Measurements from ENCODE around the gene DIS3L2. TPM values are rescaled to one million over a fixed set of nuclear protein-coding genes. Genes with fewer than 3 reads are reported as not detected.

The DIS3L2 gene
- total RNA-seq, 1 donor from 2014 or later: 17.0 TPM

DNA sequence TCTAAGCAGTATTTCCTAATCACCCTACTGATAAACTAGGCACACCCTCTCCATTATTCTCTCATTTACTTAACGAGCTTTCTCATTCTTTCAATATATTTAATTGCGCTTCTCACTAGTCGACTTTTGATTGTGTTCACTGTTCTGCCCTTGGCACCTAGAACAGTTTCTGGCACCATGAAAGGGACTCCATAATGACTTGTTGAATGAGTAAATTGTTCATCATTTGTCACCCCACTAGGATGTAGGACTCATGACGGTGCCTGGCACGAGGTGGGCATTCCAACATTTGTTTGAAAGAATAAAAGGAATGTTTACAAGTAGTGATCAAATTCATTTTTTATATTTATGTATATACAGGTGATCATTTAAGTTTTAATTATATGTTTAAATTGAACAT, 123.7 kb downstream of the DIS3L2 start:
- Histone ChIP-seq H3K27me3 (ENCODE audit: low read depth) (no peaks in the 10 kb centered on the region), H3K9me3 (replicated peaks) (no peaks in the 10 kb centered on the region), H3K27ac (replicated peaks) (no peak overlapping the region), H3K36me3 (peaks cover 14% of the 10 kb centered on the region), H3K4me3 (no peak overlapping the region), H3K4me1 (peaks cover 9% of the 10 kb centered on the region)
- no peak for DNase-seq
- intact Hi-C loops (cut with micrococcal nuclease): no loop called here
- TF ChIP-seq CTCF (IDR thresholded peaks at IDR 0.05; ENCODE audit: borderline replicate concordance): no peak

DNA sequence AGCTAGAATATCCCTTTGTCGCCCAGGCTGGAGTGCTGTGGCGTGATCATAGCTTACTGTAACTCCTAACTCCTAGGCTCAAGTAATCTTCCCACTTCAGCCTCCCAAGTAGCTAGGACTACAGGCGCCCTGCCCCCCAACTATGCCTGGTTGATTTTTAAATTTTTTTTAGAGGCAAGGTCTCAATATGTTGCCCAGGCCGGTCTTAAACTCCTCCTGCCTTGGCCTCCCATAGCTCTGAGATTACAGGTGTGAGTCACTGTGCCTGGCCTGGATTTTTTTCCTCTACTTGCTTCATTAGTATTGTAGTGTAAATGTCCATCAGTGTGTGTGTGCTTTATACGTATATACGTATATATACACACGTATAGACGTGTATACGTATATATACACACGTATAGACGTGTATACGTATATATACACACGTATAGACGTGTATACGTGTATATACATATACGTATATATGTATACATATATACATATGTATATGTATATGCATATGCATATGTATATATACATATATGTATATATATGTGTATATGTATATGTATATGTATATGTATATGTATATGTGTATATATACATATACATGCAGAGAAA, 124.4 kb downstream of the DIS3L2 start:
- Histone ChIP-seq H3K9me3 (replicated peaks) (no peaks in the 10 kb centered on the region), H3K4me1 (peaks cover 9% of the 10 kb centered on the region), H3K27me3 (ENCODE audit: low read depth) (no peaks in the 10 kb centered on the region), H3K4me3 (no peak overlapping the region), H3K36me3 (peaks cover 14% of the 10 kb centered on the region), H3K27ac (replicated peaks) (no peak overlapping the region)
- TF ChIP-seq CTCF (IDR thresholded peaks at IDR 0.05; ENCODE audit: borderline replicate concordance): no peak
- intact Hi-C loops (cut with micrococcal nuclease): no loop called here
- DNase-seq: no peak

GRCh38 chr2:232088771-232089170, 127.3 kb downstream of the DIS3L2 start:
- intact Hi-C loops (cut with micrococcal nuclease): no loop called here
- no peak for TF ChIP-seq CTCF (IDR thresholded peaks at IDR 0.05; ENCODE audit: borderline replicate concordance)
- H3K27me3 ChIP-seq (ENCODE audit: low read depth): no peaks in the 10 kb centered on the region
- H3K4me3 ChIP-seq: no peak overlapping the region
- H3K4me1 ChIP-seq: peaks cover 9% of the 10 kb centered on the region
- peaks cover 20% of the 10 kb centered on the region for H3K36me3 ChIP-seq
- peaks cover 11% of the 10 kb centered on the region for H3K9me3 ChIP-seq (replicated peaks)
- no peak for DNase-seq
- no peak overlapping the region for H3K27ac ChIP-seq (replicated peaks)

DNA sequence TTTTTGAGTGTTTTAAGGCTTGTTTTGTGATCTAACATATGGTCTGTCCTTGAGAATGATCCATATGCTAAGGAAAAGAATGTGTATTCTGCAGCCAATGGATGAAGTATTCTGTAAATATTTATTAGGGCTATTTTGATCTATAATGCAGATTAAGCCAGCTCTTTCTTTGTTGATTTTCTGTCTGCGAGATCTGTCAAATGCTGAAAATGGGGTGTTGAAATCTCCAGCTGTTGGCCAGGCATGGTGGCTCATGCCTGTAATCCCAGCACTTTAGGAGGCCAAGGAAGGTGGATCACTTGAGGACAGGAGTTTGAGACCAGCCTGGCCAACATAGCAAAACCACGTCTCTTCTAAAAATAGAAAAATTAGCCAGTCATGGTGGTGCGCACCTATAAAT, 132.7 kb downstream of the DIS3L2 start:
- no peaks in the 10 kb centered on the region for H3K27me3 ChIP-seq (ENCODE audit: low read depth)
- intact Hi-C loops (cut with micrococcal nuclease): no loop called here
- H3K9me3 ChIP-seq (replicated peaks): peaks cover 47% of the 10 kb centered on the region
- H3K27ac ChIP-seq (replicated peaks): no peak overlapping the region
- no peaks in the 10 kb centered on the region for H3K4me1 ChIP-seq
- H3K4me3 ChIP-seq: no peak overlapping the region
- no peak for TF ChIP-seq CTCF (IDR thresholded peaks at IDR 0.05; ENCODE audit: borderline replicate concordance)
- peaks cover 56% of the 10 kb centered on the region for H3K36me3 ChIP-seq
- no peak for DNase-seq

- Histone ChIP-seq H3K36me3 (peaks cover 49% of the 10 kb centered on the region), H3K9me3 (replicated peaks) (peaks cover 48% of the 10 kb centered on the region), H3K27ac (replicated peaks) (no peak overlapping the region), H3K27me3 (ENCODE audit: low read depth) (no peaks in the 10 kb centered on the region), H3K4me3 (no peak overlapping the region), H3K4me1 (no peaks in the 10 kb centered on the region)
- DNase-seq: no peak
- TF ChIP-seq CTCF (IDR thresholded peaks at IDR 0.05; ENCODE audit: borderline replicate concordance): no peak
- intact Hi-C loops (cut with micrococcal nuclease): no loop called here
These were observed 133.4 kb downstream of the DIS3L2 start for GRCh38 chr2:232094883-232095282.

All from left ventricle myocardium inferior (tissue), 1 donor.